Stimulated activated naive CD4-positive, alpha-beta T cell treated with Interleukin-2 at 50 U/mL for 16 hours (primary cell): ENCODE results near the gene RABGEF1.
A peak's percentile ranks its signal among the peaks of the same experiment; 100 is the strongest.
"Not testable (repeated sequence)": the region's sequence is repeated elsewhere in the genome, so short reads cannot be mapped to it uniquely, and the experiment has no call there.

Experiments used
- DNase-seq: peaks from one replicate; lab custom pipeline; 2025; lab: John Stamatoyannopoulos, UW

The RABGEF1 gene

GRCh38 chr7:66735850-66736249, 4.7 kb upstream of the RABGEF1 start:
- DNase-seq = no peak

DNA sequence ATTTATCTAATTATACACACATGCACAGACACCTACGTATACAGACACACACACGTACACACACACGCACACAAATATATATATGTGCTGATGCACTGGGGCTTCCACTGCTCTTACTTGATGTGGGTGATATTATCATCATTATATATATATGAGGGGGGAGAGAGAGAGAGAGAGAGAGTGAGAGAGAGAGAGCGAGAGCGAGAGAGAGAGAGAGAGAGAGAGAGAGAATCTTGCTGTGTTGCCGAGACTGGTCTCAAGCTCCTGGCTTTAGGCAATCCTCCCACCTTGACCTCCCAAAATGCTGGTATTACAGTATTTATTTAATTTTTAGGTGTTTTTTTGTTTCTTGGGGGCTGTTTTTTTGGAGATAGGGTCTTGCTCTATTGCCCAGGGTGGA, 3.6 kb upstream of the RABGEF1 start:
- DNase-seq = no peak

- DNase-seq = no peak
Observed at GRCh38 chr7:66737667-66738066, 2.9 kb upstream of the RABGEF1 start.

DNA sequence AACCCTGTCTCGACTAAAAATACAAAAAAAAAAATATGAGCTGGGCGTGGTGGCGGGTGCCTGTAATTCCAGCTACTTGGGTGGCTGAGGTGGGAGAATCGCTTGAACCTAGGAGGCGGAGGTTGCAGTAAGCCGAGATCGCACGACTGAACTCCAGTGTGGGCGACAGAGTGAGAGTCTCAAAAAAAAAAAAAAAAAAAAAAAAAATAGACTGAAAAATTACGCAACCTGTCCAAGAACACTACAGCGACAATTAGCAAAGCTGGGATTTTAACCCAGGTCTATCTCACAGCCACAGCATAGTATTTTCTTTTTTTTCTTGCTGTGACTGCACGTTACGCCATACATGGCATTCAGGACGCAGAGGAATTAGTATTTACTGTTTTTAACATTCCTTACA, 1.1 kb upstream of the RABGEF1 start:
- no peak for DNase-seq

DNA sequence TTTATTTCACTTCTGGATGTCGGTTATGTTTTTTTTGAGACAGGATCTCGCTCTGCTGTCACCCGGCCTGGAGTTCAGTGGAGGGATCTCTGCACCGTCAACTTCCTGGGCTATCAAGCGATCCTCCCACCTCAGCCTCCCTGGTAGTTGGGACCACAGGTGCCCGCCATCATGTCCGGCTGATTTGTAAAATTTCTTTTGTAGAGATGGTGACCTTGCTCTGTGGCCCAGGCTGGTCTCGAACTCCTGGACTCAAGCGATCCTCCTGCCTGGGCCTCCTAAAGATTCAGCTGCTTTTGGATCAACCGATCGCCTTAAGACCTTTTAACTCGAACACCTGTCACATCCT, 606 bp upstream of the RABGEF1 start:
- DNase-seq = peak; percentile 23

GRCh38 chr7:66740980-66741709, 612 bp downstream of the RABGEF1 start:
- DNase-seq = peak; percentile 32

DNA sequence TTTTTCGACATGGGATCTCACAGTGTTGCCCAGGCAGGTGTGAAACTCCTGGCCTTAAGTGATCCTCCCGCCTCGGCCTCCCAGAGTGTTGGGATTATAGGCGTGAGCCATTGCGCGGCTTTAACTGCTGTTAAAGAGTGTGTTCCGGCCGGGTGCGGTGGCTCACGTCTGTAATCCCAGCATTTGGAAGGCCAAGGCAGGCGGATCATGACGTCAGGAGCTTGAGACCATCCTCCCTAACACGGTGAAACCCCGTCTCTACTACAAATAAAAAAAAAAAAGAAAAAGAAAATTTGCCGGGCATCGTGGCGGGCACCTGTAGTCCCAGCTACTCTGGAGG, 1.1 kb downstream of the RABGEF1 start:
- DNase-seq = no peak

GRCh38 chr7:66742298-66742697, 1.8 kb downstream of the RABGEF1 start:
- DNase-seq = not testable (repeated sequence)

GRCh38 chr7:66743920-66744319, 3.4 kb downstream of the RABGEF1 start:
- DNase-seq = no peak

DNA sequence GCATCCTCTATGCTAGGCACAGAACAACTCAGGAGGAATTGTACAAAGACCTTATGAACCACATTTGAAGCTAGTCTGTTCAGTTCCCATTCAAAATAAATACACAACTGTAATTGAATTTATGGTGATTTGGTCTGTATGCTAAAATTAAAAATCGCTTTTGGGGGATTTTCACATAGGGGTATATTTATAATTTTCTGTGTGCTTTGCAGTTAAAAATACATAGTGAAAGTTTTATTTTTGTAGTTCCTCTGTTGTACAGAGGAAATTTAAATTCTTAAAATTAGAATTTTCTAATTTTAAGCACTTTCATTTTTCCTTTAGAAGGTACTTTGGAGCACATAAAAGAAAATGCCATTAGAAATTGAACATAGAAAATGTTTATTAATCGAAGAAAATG, 6.9 kb downstream of the RABGEF1 start:
- DNase-seq = no peak

DNA sequence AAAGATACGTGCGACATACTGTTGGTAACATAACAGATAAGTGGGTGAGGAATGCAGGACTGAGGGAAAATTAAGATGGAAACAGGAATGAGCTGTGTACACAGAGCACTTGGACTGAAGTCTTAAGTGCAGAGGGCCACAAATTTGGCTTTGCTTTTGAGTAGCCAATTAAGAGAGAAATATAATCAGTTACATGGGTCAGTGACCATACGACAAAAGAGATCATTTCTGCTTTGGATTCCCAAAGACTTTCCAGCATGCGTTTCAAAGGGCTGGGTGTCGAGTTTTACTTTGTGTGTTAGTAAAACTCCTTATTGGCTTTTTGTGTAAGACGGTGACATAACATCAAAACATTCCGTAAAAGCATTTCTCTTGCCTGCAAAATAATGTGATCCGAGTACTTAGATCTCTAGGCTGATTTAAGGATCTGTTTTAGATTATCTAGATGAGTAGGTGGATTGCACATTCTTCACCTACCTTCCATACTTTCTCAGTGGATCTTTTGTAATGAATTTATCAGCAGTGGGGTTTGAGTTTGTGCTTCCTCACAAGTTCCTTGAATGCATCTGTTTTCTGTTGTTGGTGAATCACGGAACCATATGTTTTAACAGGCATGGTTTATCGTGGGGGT, 7.5 kb downstream of the RABGEF1 start:
- DNase-seq = no peak

- no peak for DNase-seq
Observed at GRCh38 chr7:66748791-66749190, 8.3 kb downstream of the RABGEF1 start.

GRCh38 chr7:66751945-66752344, 11.4 kb downstream of the RABGEF1 start:
- no peak for DNase-seq

DNA sequence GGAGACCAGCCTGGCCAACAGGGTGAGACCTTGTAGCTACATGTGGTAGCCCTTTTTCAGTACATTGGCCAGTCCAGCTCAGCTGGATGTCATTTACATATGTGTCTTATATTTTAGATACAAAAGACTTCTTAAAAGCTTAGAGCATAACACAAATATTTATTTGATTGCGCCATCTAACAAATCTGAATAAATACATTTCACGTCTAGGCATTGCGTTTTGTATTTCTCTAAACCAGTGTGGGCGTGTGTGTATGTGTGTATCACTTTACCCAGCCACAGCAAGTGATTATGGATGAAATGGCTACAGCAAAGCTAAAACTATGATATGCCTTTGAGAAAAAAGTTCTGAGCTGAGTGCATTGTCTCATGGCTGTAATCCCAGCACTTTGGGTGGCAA, 14.0 kb downstream of the RABGEF1 start:
- DNase-seq = no peak

DNA sequence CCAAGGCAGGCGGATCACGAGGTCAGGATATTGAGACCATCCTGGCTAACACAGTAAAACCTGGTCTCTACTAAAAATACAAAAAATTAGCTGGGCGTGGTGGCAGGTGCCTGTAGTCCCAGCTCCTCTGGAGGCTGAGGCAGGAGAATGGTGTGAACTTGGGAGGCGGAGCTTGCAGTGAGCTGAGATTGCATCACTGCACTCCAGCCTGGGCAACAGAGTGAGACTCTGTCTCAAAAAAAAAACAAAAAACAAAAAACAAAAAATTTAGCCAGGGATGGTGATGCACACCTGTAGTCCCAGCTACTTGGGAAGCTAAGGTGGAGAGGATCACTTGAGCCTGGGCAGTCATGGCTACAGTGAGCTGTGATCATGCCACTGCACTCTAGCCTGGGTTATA, 14.5 kb downstream of the RABGEF1 start:
- not testable (repeated sequence) for DNase-seq

GRCh38 chr7:66756227-66756626, 15.7 kb downstream of the RABGEF1 start:
- DNase-seq = not testable (repeated sequence)

- no peak for DNase-seq
Observed at GRCh38 chr7:66756889-66757288, 16.4 kb downstream of the RABGEF1 start.

DNA sequence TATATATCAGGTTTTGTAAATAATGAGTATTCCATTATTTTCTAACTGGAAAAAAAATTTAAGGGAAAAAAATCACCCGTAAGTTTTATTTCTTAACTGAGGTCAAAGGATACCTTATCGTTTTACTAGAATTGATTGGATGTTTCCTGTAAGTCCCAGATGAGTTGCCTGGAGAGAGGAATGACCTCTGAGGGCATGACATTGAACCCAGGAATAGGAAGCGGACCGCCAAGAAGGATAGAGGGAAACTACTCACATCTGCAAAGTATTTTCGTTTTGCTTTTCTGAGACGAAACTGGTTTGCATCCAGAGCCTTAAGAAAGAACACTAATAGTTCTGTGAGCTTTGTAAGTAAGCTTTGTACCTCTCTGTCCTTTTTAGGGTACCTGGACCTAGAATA, 17.4 kb downstream of the RABGEF1 start:
- no peak for DNase-seq

DNA sequence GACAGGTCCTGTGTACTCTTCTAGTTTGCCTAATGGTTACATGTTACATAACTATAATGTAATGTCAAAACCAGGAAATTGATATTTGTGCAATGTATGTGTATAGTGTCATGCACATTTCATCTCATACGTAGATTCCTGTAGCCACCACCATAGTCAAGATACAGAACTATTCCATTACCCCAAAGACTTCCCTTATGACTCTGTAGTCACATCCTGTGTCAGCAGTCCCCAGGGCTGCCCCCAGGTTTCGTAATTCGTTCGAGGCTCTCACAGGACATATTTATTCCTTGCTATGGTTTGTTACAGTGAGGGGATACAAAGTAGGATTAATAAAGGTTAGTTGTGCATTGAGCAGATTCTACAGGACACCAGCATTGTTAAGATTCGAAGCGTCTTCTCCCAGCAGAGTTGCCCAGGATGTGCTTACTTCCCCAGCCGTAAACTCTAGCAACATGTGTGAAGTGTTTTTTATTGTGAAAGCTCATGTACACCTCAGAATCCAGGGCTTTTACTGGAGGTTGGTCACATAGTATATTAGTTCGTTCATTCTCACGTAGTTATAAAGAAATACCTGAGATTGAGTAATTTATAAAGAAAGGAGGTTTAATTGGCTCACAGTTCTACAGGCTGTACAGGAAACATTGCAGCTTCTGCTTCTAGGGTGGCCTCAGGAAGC, 18.6 kb downstream of the RABGEF1 start:
- no peak for DNase-seq

- not testable (repeated sequence) for DNase-seq
Observed at GRCh38 chr7:66763183-66763582, 22.6 kb downstream of the RABGEF1 start.

DNA sequence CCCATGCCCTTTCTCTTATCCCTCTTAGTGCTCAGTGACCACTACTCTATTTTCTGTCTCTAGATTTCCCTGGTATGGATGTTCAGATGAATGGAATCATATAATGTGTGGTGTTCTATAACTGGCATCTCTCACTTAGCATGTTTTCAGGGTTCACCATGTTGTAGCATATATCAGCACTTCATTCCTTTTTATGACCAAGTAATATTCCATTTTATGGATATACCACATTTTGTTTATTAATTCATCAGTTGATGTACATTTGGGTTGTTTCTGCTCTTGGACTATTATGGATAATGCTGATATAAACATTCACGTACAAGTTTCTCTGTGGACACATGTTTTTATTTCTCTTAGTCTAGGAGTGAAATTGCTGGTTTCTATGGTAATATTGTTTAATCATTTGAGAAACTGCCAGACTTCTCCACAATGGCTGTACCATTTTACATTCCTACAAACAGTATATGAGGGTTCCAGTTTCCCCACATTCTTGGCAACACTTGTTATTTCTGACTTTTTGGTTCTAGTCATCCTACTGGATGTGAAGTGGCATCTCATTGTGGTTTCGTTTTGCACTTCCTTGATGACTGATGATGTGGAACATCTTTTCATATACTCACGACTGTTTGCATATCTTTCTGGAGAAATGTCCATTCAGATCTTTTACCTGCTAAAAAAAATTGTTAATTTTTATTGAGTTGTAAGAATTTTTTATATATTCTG, 23.3 kb downstream of the RABGEF1 start:
- not testable (repeated sequence) for DNase-seq

DNA sequence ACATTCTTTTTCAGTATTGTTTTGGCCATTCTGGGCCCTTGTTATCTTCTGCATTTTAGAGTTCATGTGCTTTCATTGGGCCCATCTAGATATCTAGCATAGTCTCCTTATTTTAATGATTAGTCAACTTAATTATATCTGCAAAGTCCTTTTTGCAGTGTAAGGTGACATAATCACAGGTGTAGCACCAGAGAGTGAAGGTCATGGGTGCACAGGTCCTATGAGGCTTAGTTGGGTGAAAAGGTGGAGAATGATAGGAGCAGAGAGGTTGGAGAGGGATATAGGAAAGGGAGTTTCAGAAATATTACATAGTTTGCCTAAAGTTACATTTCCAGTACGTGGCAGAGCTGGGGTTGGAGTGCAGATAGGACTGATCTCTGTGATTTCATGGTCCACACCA, 24.4 kb downstream of the RABGEF1 start:
- DNase-seq = not testable (repeated sequence)
